ENCODE measurements around the gene RPL13.

RPL13 gene

GRCh38 chr16:89598199-89598598 is 37.7 kb downstream of the RPL13 start:
- TF ChIP-seq SIN3A (IDR thresholded peaks at IDR 0.05; ENCODE audit: borderline replicate concordance, insufficient read depth, low read length) (no peak), POLR2AphosphoS5 (IDR thresholded peaks at IDR 0.05; ENCODE audit: low read depth, low read length) (no peak), FOXP2 (optimal IDR thresholded peaks at IDR 0.05; ENCODE audit: borderline replicate concordance, extremely low read depth, extremely low read length, insufficient read depth) (no peak), TAF1 (IDR thresholded peaks at IDR 0.05; ENCODE audit: borderline replicate concordance, insufficient read depth, low read length) (no peak)
- TF ChIP-seq, protein P1, sequence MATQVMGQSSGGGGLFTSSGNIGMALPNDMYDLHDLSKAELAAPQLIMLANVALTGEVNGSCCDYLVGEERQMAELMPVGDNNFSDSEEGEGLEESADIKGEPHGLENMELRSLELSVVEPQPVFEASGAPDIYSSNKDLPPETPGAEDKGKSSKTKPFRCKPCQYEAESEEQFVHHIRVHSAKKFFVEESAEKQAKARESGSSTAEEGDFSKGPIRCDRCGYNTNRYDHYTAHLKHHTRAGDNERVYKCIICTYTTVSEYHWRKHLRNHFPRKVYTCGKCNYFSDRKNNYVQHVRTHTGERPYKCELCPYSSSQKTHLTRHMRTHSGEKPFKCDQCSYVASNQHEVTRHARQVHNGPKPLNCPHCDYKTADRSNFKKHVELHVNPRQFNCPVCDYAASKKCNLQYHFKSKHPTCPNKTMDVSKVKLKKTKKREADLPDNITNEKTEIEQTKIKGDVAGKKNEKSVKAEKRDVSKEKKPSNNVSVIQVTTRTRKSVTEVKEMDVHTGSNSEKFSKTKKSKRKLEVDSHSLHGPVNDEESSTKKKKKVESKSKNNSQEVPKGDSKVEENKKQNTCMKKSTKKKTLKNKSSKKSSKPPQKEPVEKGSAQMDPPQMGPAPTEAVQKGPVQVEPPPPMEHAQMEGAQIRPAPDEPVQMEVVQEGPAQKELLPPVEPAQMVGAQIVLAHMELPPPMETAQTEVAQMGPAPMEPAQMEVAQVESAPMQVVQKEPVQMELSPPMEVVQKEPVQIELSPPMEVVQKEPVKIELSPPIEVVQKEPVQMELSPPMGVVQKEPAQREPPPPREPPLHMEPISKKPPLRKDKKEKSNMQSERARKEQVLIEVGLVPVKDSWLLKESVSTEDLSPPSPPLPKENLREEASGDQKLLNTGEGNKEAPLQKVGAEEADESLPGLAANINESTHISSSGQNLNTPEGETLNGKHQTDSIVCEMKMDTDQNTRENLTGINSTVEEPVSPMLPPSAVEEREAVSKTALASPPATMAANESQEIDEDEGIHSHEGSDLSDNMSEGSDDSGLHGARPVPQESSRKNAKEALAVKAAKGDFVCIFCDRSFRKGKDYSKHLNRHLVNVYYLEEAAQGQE (IDR thresholded peaks at IDR 0.05; ENCODE audit: insufficient read depth in 1 of 2, low read depth in 2 of 2, low read length in 2 of 2) = no peak

DNA sequence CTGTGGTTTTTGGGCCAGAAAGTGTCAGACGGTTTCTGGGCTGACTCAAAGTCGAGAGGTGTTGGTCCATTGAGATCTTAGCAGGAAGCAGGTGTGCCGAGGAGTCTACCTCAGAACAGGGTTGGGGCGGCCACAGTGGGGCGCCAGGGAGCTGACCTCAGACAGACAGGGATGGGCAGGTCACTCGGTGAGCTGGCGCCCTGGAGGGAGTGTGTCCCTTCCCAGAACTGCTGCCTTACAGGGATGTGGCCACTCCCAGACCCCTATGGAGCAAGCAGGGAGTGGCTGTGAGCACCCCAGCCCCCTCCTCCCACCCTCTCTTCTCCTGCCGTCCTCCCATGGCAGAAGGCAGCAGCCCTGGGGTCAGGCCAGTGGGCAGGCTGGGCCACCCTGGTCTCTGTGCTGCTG is 39.0 kb downstream of the RPL13 start:
- TF ChIP-seq FOXP2 (optimal IDR thresholded peaks at IDR 0.05; ENCODE audit: borderline replicate concordance, extremely low read depth, extremely low read length, insufficient read depth) (no peak), SIN3A (IDR thresholded peaks at IDR 0.05; ENCODE audit: borderline replicate concordance, insufficient read depth, low read length) (no peak), TAF1 (IDR thresholded peaks at IDR 0.05; ENCODE audit: borderline replicate concordance, insufficient read depth, low read length) (no peak), POLR2AphosphoS5 (IDR thresholded peaks at IDR 0.05; ENCODE audit: low read depth, low read length) (no peak)

DNA sequence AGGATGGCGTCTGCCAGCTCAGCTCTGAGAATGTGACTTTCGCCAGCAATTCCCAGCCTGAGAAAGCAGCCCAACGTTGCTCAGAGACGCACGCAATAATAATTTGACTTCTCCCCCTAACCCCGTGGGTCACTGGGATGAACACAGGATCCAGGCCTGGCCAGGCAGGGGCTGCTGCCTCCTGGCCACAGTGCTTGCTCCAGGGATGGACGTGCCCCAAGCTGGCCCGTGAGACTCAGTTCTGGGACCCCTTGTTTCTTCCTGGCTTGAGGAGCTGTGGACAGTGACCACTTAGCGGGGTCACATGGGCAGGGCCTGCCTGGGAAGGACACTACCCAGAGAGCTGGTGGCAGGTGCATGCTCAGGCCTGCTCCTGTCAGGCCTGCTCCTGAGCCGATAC is 39.4 kb downstream of the RPL13 start:
- TF ChIP-seq, protein P1 (IDR thresholded peaks at IDR 0.05; ENCODE audit: insufficient read depth in 1 of 2, low read depth in 2 of 2, low read length in 2 of 2) = no peak
- TF ChIP-seq FOXP2 (optimal IDR thresholded peaks at IDR 0.05; ENCODE audit: borderline replicate concordance, extremely low read depth, extremely low read length, insufficient read depth) = no peak
- no peak for TF ChIP-seq POLR2AphosphoS5 (IDR thresholded peaks at IDR 0.05; ENCODE audit: low read depth, low read length)
- no peak for TF ChIP-seq SIN3A (IDR thresholded peaks at IDR 0.05; ENCODE audit: borderline replicate concordance, insufficient read depth, low read length)
- TF ChIP-seq TAF1 (IDR thresholded peaks at IDR 0.05; ENCODE audit: borderline replicate concordance, insufficient read depth, low read length) = no peak

- TF ChIP-seq SIN3A (IDR thresholded peaks at IDR 0.05; ENCODE audit: borderline replicate concordance, insufficient read depth, low read length) (no peak), TAF1 (IDR thresholded peaks at IDR 0.05; ENCODE audit: borderline replicate concordance, insufficient read depth, low read length) (no peak), POLR2AphosphoS5 (IDR thresholded peaks at IDR 0.05; ENCODE audit: low read depth, low read length) (no peak), FOXP2 (optimal IDR thresholded peaks at IDR 0.05; ENCODE audit: borderline replicate concordance, extremely low read depth, extremely low read length, insufficient read depth) (no peak)
- TF ChIP-seq, protein P1 (IDR thresholded peaks at IDR 0.05; ENCODE audit: insufficient read depth in 1 of 2, low read depth in 2 of 2, low read length in 2 of 2) = no peak
Measured at GRCh38 chr16:89600427-89600826, 39.9 kb downstream of the RPL13 start.

DNA sequence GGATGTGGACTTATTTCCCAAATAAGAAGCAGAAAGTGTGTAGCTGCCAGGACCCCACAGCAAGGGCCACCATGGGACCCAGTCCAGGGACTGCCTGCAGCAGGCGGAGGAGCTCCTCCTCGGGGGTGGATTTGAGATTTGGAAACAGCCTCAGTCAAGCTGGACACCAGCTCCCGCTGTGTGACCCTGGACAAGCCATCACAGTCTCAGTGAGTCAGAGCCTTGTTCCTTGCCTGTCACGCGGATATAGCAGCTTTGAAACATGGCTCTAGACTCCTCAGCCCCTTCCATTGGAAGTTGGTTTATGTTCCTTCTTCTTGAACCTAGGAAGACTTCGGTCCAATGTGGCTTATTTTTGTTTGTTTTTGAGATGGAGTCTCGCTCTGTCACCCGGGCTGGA is 40.5 kb downstream of the RPL13 start:
- TF ChIP-seq, protein P1 (IDR thresholded peaks at IDR 0.05; ENCODE audit: insufficient read depth in 1 of 2, low read depth in 2 of 2, low read length in 2 of 2) = no peak
- TF ChIP-seq TAF1 (IDR thresholded peaks at IDR 0.05; ENCODE audit: borderline replicate concordance, insufficient read depth, low read length) (no peak), SIN3A (IDR thresholded peaks at IDR 0.05; ENCODE audit: borderline replicate concordance, insufficient read depth, low read length) (no peak), POLR2AphosphoS5 (IDR thresholded peaks at IDR 0.05; ENCODE audit: low read depth, low read length) (no peak), FOXP2 (optimal IDR thresholded peaks at IDR 0.05; ENCODE audit: borderline replicate concordance, extremely low read depth, extremely low read length, insufficient read depth) (no peak)

All from PFSK-1 (cell line).